Cardiac septum (tissue), 1 donor: Measurements from ENCODE around the gene ERCC2. TPM values are rescaled to one million over a fixed set of nuclear protein-coding genes. Genes with fewer than 3 reads are reported as not detected.

ENCODE experiments used
- DNase-seq: peaks from one replicate; pipeline ENCODE4 v3.0.0-alpha.2; 2020; ENCODE audit warnings: low spot score
- intact Hi-C: fragments of 100-400 bp; cut with DNase I; formaldehyde crosslinking; loops from one replicate; pipeline ENCODE4 v1.14.0; 2022
- total RNA-seq: library from RNA; stranded (reverse); fragmentation: NEBNext Ultra II Directional; extraction: Animal tissue kit (Norgen Biotek cat#: 25700); gene quantifications from one replicate; pipeline ENCODE4 v1.2.1, GENCODE V29; 2021
- donor health status: DM: no; HTN: no; CAD: no.

The ERCC2 gene
- total RNA-seq, 1 donor from 2014 or later, result 12.4 TPM

DNA sequence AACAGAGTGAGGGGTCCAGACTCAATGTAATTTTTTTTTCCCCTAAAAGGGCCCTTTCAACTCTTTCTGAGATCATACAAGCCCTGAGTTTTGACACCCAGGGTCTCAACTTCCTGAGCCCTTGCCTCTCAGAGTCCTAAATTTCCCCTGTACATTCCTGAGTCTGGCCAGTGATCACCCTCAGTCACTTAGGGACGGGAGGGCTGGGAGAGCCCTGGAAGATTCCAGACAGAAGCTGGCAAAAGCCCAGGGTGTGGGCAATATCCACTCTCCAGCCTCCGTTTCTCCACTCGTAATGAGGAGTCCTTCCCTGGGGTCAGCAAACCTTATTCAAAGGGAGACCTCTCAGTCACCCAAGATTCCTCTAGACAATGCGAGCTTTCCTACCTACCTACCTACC is 32.9 kb upstream of the ERCC2 start:
- DNase-seq, result no peak
- intact Hi-C loops, result no loop called here

DNA sequence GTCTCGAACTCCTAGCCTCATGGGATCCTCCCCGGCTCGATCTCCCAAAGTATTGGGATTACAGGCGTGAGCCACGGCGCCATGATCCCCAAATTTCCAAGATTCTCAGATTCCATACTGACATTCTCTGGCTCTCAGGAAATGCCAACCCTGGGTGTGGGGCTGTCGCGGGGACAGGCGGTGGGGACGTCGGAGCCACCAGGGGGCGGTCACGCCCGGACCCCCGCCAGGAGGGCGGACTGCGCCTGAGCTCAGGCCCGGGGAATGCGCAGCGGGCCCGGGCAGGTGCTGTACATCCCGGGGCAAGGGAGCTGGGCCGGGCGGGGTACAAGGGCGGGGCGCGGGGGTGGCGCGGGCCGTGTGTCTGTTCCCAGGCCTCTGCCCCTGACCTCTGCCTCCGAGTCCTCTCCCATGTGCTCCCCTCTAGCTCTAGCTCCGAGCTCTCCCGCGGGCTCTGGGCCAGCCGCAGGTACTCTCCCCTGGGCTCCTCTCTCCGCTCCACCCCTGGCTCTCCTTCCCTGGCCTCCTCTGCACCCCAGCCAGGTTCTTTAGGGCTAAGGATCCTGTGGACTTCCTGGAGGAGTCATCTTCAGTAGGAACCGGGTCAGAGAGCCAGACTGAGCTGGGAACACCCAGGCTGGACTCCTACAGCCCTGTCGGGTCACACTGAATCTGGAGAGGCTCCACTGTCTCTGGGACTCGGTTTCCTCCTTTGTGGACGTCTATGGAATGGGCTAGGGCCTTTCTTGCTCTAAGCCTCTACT is 32.1 kb upstream of the ERCC2 start:
- intact Hi-C loops, result no loop called here
- DNase-seq, result no peak

DNA sequence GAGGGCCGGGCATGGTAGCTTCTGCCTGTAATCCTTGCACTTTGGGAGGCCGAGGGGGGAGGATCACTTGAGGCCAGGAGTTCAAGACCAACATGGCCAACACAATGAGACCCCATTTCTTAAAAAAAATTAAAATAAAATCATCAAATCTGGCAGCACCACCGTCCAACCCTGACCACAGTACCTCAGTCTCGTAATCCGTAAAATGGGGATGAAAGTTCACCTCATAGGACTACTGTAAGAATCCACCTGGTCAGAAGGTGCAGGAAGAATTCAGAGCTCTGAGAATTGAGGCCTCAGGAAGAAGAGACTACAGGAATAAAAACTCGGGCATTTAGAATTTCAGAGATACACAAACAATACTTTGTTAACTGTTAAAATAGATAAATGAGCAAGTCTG is 31.4 kb upstream of the ERCC2 start:
- intact Hi-C loops, result no loop called here
- DNase-seq, result no peak

DNA sequence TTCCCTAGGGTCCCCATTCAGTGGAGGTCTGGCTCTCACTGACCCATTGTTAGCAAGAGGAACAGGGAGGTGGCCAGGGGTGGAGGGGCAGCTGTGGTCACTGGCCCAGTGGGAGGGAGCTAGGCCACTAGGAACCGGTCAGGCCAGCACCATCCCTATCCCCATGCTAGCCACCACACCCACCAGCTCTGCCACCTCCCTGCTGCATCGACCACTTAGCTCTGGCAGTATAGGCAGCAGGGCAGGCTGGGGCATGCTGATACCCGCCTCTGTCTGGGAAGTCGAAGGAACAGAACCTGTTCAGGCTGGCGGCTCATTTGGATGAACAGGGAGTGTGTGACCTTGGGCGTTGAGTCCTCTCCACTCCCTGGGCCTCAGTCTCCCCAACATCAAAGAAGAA is 29.8 kb upstream of the ERCC2 start:
- intact Hi-C loops, result no loop called here
- no peak for DNase-seq

DNA sequence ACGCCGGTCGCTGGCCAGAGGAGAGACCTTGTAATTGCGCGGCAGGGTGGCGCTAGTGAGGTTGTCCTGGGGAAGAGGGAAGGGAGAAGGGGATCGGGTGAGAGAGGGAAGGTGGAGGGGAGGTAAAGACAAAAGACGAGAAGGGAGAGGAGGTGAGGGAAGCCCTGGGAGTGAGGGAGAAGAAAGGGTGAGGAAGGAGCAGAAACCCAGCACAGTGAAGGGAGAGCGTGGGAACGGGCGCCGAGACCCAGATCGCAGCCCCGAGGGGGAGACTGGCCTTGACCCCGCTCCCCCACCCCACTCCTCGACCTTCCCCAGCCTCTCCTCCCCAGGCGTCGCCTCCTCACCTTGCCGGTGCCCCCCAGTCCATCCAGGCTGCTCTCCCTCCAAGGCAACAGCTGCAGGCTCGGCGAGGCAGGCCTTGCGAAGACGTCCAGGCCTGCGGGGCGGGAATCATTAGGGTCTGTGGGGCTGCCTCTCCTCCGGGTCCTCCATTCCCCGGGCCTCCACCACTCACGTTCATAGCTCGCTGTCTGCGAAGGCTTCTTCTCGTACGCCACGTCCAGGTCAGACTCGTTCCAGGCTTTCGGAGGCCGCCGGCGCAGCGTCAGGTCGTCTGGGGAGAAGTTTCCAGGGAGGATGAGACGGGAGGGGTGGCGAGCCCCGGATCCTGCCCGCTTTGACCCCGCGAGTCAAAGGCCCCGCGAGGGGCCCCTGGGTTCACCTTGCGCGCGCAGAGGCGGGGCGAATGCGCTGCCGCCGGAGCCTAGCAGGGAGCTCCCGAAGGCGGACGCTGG is 25.6 kb upstream of the ERCC2 start:
- intact Hi-C loops, result no loop called here
- DNase-seq, result no peak

DNA sequence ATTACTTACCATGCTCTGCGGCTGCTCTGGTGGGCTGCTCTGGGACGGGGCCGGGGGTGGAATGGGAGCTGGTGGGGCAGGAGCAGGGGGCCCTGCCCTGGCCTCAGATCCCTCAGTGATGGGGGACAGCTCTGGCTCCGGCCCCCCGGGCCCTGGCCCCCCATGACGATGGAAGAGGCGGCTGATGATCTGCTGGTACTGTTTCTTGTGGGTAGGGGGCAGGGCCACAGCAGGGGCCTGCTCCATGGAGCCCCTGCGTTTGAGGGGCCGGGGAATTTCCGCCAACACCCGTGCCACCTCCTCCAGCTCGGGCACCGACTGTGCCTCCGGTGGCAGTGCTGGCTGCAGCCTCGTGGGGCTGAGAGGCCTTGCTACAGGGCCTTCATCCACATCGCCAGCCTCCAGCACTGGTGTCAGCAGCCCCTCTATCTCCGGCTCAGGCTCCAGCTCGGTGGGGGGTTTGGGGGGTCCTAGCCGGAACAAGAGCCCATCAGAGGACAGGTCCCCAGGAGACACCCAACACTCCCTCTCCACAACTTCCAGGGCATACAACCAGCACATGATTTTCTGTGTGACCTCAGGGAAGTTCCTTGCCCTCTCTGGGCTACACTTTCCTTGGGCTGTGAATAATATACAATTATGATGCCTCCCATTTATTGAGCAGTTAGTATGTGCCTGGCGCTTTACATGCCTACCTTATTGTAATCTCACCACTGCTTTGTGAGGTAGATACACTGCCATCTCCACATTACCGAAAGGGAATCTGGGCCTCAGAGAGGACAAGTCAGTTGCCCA is 21.7 kb upstream of the ERCC2 start:
- intact Hi-C loops, result no loop called here
- DNase-seq, result no peak

DNA sequence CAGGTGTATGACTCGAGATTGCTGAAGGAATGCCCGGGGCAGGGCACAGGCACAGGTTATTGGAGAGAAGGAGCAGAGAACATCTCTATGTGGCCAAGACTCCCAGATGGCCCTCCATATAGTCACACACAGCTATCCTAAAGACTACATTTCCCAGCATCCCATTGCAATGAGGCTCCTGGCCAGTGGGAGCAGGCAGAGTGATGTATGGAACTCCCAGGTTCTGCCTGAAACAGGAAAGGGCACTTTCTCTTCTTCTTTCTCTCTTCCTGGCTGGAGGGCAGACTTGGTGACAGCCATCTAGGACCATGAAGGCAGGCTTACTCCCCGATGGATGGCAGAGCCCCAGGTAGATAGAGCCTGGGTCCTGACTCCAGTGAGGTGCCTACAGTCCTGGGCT is 21.0 kb upstream of the ERCC2 start:
- intact Hi-C loops, result no loop called here
- DNase-seq, result no peak

DNA sequence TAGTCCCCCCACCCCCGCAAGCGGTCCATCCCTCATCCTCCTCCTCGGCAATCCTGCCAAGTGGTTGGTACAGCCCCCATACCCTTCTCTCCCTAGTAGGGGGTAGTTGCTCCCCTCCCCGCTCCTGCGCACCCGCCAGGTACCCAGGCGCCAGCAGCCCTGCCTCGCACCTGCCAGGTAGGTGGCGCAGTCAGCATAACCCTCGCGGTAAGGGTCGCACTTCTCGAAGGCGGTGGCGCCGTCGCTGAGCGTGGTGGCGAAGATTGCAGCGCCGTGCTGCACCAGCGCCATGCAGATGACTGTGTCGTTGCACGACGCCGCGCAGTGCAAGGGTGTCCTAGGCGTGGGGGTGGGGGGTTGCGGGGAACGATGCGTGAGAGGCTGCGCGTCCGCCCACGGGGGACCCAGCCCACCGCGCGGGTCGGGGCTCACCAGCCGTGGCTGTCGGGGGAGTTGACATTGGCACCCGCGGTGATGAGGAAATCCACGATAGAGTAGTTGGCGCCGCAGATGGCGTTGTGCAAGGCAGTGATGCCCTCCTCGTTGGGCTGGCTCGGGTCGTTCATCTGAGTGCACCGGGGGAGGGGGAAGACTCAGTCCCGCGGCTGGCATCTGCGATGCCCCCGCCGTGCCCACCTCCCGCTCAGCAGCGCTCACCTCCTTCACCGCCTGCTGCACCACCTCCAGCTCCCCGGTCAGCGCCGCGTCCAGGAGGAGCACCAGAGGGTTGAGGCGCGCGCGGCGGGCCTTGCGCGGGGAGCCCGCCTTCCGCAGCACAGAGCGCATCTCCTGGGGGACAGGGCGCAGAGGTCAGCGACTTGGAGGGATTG is 15.2 kb upstream of the ERCC2 start:
- no peak for DNase-seq
- intact Hi-C loops, result no loop called here

DNA sequence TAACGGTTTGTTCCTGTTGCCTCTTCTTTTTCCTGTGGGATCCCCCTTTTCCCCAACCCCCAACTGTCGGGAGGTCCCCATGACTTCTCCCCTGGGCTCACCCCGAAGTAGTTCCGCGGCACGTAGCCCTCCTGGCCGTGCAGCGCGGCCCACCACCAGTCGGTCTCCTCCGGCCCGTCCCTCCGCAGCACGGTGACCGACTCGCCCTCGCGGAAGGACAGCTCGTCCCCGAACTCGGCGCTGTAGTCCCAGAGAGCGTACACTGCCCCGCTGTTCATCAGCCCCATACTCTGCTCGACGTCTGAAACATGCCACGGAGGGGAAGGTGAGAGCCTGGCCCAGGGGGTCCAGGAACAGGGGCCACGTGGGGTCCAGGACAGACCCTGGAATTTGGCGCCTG is 12.1 kb upstream of the ERCC2 start:
- intact Hi-C loops, result no loop called here
- no peak for DNase-seq

DNA sequence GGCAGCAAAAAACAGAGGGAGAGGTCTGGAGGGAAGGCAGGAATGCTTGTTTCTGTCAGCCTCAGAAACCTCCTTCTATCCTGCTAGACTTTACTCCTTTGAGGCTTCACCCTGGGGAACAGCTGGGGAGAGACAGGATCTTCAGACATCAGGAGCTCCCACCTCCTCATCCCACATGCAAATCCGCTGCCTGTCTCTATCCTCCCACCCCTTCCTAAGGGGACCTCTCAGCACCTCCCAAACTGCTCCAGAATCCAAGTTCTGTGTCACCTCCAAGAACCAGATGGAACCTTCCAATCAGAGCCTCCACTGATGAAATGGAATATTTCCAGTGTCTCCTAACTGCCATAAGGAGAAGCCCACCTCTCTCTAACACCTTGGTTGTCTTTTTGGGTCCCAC is 9.7 kb upstream of the ERCC2 start:
- intact Hi-C loops, result no loop called here
- DNase-seq, result no peak

DNA sequence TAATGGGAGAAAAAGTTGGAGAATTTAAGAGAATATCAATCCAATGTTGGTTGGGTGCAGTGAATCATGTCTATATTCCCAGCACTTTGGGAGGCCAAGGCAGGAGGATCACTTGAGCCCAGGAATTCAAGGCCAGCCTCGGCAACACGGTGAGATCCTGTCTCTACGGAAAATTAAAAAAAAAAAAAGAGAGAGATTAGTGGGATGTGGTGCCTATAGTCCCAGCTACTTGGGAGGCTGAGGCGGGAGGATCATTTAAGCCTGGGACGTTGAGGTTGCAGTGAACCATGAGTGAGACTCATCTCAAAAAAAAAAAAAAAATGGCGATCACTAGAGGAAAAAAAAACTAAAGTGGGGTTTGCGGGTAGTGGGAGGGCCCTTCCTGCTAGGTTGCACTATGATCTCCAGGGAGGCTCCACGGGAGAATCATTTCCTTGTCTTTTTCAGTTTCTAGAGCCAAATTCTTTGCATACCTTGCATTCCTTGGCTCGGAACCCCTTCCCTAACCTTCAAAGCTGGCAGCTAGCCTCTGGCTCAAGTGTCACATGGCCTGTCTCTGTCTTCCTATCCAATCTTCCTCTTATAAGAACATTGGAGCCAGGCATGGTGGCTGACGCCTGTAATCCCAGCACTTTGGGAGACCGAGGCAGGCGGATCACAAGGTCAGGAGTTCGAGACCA is 5.8 kb upstream of the ERCC2 start:
- DNase-seq, result no peak

DNA sequence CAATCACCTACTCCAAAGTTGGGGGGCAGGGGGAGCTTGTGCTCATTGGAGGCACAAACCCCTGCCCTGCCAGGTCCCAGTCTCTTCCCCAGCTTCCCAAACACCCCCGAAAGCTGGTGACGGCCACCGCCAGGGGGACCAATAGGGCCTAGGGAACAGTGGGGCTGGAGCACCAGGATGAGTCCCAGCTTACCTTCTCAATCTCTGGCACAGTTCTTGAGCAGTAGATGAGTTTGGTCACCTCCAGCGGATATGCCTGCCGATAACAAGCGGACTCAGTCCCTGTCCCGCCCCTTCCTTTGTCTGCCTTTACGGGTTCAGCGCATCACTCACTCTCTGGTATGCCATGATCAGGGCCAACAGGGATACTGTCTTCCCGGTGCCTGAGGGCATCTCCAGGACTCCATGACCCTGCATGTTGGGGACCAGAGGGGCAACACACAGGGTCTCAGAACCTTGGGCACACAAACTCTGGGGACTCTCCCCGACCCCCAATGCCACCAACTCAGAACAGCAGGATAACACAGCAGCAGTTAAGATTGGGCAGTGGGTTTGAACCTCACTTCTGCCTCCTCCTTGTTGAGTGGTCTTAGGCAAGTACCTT is 1.5 kb downstream of the ERCC2 start:
- intact Hi-C loops, result no loop called here
- no peak for DNase-seq

More for the DNA sequence above, 5.8 kb upstream of the ERCC2 start:
- intact Hi-C loops, result no loop called here

DNA sequence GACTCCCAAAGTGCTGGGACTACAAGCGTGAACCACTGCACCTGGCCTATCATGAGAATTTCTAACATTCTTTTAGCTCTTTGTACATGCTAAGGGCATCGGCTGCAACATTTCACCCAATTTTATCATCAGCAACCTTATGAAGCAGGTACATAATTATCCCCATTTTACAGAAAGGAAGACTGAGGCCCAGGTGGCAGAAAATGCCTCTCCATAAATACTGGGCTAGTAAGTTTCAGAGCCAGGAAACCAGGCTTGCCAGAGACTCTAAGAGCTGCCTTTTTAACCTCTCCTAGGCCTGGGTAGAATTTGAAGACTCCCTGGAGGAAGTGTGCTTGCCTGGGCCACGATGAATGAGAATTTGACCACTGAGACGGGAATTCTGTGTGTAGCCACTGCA is 2.2 kb downstream of the ERCC2 start:
- intact Hi-C loops, result no loop called here
- DNase-seq, result no peak

DNA sequence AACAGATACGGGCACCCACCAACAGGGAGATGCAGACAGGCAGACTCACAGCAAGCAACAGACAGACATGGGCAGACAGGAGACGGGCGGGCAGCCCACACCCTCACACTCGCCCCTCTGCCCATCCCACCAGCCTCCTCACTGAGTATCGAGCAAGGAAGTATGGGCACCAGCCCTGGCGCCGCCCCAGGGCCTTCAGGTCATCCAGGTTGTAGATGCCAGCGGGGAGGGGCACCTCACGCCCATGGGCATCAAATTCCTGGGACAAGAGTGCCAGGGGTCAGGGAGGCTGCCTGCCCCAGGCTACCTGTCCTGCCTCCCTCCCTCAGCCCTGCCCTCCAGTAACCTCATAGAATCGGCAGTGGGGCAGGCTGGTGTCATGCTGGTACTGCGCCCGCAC is 5.7 kb downstream of the ERCC2 start:
- intact Hi-C loops, result no loop called here
- DNase-seq, result no peak

DNA sequence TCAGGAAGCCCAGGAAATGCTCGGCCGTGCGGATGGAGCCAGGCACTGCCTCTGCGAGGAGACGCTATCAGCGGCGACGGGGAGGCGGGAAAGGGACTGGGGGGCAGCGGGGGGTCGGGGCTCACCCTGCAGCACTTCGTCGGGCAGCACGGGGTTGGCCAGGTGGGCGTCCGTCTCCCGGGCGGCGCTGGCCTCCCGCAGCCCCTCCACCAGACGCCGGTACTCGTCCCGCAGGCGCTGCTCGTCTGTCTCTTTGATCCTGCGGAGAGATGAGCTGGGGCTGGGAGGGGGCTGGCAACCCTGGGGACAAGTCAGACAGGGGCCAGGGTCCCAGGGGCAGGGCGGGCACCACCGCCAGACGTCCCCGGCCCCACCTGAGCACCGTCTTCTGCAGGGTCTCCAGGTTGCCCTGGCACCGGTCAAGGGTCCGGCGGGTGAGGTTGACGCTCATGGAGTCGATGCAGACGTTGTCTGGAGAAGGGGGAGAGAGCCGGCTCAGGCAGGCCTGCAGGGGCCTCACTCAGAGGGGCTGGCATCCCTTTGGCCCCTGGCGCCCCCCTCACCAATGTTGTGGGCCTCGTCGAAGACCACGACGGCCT is 6.4 kb downstream of the ERCC2 start:
- DNase-seq, result no peak

DNA sequence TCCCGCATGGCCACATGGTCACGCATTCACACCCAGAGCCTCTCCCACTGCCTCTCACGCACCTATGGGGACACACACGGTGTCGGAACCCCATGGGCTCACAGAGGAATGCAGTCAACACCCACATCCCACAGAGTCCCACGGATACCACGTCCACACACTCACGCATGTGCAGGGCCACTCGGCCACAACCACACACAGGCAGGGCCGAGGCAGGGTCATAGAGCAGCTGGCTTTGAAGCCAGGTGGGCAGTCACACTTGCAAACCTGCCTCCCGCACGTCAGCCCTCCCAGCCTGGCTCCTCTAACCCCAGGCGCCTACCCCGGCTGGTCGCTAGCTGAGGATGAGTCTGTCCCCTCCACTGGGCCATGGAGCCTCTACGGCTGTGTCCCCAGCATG is 8.1 kb downstream of the ERCC2 start:
- intact Hi-C loops, result no loop called here
- DNase-seq, result no peak

More for the DNA sequence above, 6.4 kb downstream of the ERCC2 start:
- intact Hi-C loops, result no loop called here

DNA sequence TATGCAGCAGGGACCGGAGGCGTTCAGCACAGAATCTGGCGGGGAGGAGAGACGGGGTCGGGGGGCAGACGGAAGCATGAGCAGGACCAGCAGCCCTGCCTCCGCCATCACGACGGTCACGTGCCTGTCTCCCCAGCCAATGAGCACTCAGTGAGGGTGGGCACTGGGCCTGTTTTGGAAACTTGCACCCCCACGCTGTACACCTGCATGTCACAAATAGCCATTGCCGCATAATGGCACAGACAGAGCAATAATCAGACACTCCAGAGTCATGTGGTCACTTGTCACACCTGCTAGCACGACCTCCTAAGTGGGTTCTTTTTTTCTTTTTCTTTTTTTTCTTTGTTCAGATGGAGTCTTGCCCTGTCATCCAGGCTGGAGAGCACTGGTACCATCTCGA is 8.8 kb downstream of the ERCC2 start:
- no peak for DNase-seq
- intact Hi-C loops, result no loop called here

DNA sequence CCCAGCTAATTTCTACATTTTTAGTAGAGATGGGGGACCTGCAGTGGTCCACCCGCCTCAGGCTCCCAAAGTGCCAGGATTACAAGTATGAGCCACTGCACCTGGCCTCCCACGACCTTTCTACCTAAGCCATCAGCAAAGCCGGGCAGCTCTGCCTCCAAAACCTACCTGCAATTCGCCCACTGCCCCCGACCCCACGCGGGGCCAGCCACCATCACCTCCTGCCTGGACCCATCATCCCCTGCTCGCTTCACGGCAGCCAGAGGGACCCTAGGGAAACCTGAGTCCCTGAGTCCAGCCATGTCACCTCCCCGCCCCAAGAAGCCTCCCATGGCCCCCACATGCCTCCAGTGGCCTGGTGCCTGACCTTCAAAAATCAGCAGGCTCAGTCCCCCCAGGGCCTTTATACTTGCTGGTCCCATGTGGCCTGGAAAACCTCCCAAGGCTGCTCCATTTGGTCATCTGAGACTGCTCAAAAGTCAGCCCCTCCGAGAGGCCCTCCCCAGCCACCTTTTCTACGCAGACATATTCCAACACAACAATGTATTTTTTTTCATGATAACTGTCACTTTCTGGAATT is 12.1 kb downstream of the ERCC2 start:
- intact Hi-C loops, result no loop called here
- no peak for DNase-seq
